Stimulated activated naive CD4-positive, alpha-beta T cell treated with Interleukin-2 at 50 U/mL for 16 hours (primary cell): ENCODE results near the gene VPS4B.
"Not testable (repeated sequence)": the region's sequence is repeated elsewhere in the genome, so short reads cannot be mapped to it uniquely, and the experiment has no call there.

Source experiments
- DNase-seq: peaks from one replicate; lab custom pipeline; 2025; lab: John Stamatoyannopoulos, UW

Gene VPS4B

DNA sequence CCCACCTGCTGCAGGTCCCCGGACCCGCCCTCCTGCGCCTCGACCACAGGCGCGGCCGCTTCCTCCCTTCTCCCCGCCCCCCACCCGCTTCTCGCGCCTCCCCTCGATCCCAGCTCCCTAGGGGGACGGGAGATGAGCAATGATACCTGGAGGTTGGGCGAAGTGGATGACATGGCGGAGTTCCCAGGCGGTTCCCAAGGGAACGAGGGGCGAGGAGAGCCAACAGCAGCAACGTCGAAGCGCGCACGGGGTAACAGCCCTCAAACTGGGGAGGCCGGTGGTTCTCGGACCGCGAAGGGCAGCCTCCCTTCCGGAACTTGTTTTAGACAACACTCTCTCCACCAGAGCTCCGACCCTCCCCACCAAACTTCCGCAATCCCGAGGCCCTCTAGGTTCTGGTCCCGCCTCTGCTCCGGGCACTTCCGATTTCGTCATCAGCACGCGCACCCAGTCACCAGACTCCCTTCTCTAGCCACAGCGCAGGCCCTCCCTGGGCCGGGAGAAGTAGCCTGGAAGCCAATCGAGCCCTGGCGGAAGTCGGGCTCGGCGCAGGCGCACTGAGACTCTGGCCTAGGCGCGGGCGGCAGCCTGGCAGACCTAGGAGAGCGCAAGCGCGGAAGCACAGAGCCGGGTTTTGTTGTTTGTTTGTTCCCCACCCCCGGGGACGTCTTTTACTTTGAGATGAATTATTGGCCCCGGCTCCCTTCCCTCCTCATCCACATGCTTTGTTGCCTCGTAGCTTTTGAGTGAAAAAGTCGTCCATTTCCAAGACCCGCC, at the start of gene VPS4B:
TSS of gene VPS4B (minus strand) at position 390 of the 777 bp plus-strand sequence. CDS start at position 173, 217 bp downstream.
- peak; percentile 99 for DNase-seq

DNA sequence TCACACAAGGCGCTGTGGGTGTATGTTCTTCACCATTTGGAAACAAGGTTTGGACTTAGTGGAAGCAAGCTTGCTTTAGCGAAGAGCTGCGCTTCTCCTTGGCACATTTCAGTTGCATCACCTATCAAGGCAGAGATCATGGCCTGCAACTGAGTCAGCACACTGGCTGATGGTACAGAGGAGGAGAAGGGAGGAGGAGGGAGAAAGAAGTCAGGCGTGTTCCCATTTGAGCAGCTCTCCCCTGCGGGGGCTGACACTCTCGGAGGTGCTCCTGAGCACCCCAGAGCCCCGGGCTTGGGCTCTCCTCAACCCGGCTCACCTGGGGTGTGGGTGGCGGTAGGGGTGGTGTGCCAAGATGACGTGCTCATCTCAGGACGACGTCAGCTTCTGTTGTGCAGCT, 48.5 kb upstream of the VPS4B start:
- no peak for DNase-seq

- DNase-seq: no peak
Measured at GRCh38 chr18:63468575-63468974, 46.3 kb upstream of the VPS4B start.

GRCh38 chr18:63467699-63468098, 45.4 kb upstream of the VPS4B start:
- no peak for DNase-seq

GRCh38 chr18:63465059-63465458, 42.8 kb upstream of the VPS4B start:
- DNase-seq: no peak

DNA sequence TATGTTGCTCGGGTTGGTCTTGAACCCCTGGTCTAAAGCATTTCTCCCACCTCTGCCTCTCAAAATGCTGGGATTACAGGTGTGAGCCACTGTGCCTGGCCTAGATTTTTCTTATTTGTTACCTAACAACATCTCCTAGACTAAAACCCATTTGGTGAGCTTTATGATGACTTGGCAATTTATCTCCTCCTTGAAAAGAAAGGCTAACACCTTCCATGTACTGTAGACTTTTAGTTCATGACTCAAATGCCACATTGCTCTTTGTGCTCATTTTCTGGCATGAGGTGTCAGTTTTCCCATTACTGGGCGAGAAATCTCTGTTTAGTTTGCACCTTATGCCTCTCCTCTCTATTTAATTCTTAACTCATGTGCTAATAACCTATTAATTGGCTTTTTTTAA, 42.2 kb upstream of the VPS4B start:
- no peak for DNase-seq

GRCh38 chr18:63460414-63460813, 38.1 kb upstream of the VPS4B start:
- no peak for DNase-seq

- no peak for DNase-seq
Measured at GRCh38 chr18:63457977-63458376, 35.7 kb upstream of the VPS4B start.

DNA sequence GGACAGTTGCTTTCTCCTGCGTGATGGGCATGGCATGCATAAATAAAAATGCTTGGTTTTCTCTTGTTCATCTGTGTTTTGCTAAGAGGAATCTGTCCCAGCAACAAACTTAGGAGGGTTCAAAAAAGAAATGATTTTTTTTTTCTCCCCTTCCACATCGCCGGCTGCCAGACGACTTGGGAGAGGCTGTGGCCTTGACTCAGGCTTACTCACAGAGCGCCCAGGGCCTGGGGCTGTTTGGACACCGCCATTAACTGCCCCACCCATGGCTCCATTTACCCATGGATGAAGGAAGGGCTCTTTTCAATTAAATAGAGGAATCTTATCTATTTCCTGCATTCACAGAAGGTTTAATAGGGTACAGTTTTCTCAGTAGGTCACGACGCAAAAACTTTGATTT, 32.2 kb upstream of the VPS4B start:
- no peak for DNase-seq

- DNase-seq: not testable (repeated sequence)
Measured at GRCh38 chr18:63452751-63453150, 30.5 kb upstream of the VPS4B start.

GRCh38 chr18:63451799-63452660, 29.8 kb upstream of the VPS4B start:
- DNase-seq: no peak

GRCh38 chr18:63449426-63449825, 27.1 kb upstream of the VPS4B start:
- no peak for DNase-seq

- DNase-seq: no peak
Measured at GRCh38 chr18:63447066-63447465, 24.8 kb upstream of the VPS4B start.

GRCh38 chr18:63446266-63446665, 24.0 kb upstream of the VPS4B start:
- DNase-seq: no peak

GRCh38 chr18:63445037-63445436, 22.8 kb upstream of the VPS4B start:
- DNase-seq: no peak

DNA sequence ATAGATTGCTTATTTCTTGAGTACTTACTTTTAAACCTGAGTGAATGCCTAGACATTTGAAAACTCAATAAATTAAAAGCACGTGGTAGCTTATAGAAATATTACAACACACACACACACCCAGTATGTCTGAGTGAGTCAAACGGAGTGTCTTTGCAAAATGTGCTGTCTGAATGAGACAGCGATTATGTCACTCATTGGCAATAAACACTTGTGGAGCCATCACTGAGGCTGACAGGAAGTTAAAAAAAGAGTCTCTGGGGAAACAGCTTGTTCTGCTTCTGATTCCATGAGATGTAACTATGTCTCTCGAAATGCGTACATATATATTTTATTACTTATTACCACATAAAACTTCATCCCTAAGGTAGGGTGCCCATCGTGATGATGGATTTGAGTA, 22.3 kb upstream of the VPS4B start:
- no peak for DNase-seq

DNA sequence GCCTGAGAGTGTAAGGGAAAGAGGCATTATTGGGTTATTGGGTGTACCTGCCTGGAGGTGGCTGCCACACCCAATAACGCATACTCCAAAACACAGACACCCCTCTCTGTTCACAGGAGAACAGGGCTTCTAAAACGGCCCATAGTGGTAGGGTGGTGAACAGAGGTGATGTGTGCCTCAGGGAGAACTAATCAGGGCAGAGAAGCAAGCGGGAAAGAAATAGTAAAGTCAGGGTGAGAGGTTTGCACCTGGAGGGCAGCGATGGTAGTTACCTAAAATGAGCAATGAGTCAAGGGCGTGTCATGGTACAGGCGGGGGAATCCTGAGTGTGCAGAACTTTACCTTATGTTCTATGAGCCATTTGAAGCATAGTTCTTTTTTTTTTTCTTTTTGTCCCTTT, 21.6 kb upstream of the VPS4B start:
- DNase-seq: no peak

DNA sequence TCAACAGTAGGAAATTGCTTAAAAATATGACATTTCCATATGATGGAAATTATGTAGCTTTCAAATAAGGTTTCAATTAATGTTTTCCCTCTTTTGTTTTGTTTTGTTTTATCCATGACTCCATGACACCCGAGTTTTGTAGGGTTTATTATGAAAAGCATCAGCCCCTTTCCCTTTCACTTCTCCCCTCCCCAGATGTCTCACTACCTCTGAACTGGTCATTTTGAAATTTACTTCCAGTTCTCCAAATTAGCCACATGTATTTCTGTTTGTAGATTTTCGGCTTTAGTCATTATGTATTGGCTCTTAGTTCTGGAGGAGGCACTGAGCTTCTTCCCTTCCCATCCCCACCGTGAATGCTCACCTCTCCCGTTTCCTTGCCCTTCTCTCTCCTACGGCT, 18.6 kb upstream of the VPS4B start:
- DNase-seq: no peak

- DNase-seq: no peak
Measured at GRCh38 chr18:63440219-63440618, 17.9 kb upstream of the VPS4B start.

- DNase-seq: peak; percentile 11
Measured at GRCh38 chr18:63439334-63439733, 17.1 kb upstream of the VPS4B start.

DNA sequence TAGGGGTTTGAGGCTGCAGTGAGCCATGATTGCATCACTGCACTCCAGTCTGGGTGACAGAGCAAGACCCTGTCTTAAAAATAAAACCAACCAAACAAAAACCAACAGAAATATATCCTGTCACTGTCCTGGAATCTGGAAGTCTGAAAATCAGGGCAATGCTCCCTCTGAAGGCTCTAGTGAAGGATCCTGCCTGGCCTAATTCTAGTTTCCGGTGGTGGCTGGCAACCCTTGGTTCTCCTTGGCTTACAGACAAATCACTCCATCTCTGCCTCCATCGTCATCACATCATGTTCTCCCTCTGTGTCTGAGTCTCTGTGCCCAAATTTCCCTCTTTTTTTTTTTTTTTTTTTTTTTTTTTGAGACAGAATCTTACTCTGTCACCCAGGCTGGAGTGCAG, 15.9 kb upstream of the VPS4B start:
- DNase-seq: no peak

GRCh38 chr18:63433334-63433866, 11.1 kb upstream of the VPS4B start:
- DNase-seq: no peak

DNA sequence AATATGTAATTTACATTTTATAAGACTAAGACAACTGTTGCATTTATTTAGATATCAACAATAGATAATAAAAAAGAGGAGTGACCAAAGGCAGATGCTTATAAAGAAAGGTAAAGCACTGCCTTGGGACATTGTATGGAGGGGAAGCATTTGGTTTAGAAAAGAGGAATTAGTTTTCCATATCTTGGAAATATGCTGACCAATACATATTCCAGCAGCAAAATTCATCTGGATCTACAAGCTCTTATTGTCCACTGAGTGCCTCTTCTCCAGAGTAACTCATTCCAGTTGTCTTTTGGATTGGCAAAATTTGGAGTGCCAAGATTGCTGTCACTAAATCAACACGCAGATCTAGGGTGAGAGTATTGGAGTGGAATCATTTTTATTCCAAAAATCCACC, 8.9 kb upstream of the VPS4B start:
- no peak for DNase-seq
